Measurements from ENCODE around the gene ZNF580. TPM values are rescaled to one million over a fixed set of nuclear protein-coding genes. Genes with fewer than 3 reads are reported as not detected.

The ZNF580 gene
- total and polyA plus RNA-seq, 2 of the 13 experiments (the other 11 are each of a cell fraction or from before 2014, with no cell fraction given): 4.4 to 6.0 TPM

GRCh38 chr19:55647732-55648584 is 7.2 kb downstream of the ZNF580 start, which contains the start of gene CCDC106 (continued):
- TF ChIP-seq HDAC2 (CRISPR knock-in tag; IDR thresholded peaks at IDR 0.05) (peak; percentile 21; the same call in 1 of the 2 replicates), XRCC5 (optimal IDR thresholded peaks at IDR 0.05; ENCODE audit: low read length) (no peak), ZNF639 (CRISPR knock-in tag; conservative IDR thresholded peaks at IDR 0.05) (0 out of 2 replicates have a peak, but pooled peaks have one; percentile 32), GZF1 (CRISPR knock-in tag; IDR thresholded peaks at IDR 0.05) (no peak), MIER2 (CRISPR knock-in tag; IDR thresholded peaks at IDR 0.05) (no peak), ZKSCAN1 (IDR thresholded peaks at IDR 0.05; ENCODE audit: low read length) (no peak), FIP1L1 (IDR thresholded peaks at IDR 0.05; ENCODE audit: borderline replicate concordance, insufficient read depth, low read depth, low read length) (no peak; the same call in 1 of the 2 replicates), CAMTA2 (CRISPR knock-in tag; IDR thresholded peaks at IDR 0.05; ENCODE audit: borderline replicate concordance) (0 out of 2 replicates have a peak, but pooled peaks have one; percentile 56), MED8 (CRISPR knock-in tag; IDR thresholded peaks at IDR 0.05; ENCODE audit: insufficient replicate concordance) (no peak), SAP130 (CRISPR knock-in tag; IDR thresholded peaks at IDR 0.05; ENCODE audit: low read depth) (peak; percentile 67), ZNF569 (CRISPR knock-in tag; IDR thresholded peaks at IDR 0.05; ENCODE audit: borderline replicate concordance) (no peak), ARID2 (CRISPR knock-in tag; IDR thresholded peaks at IDR 0.05; ENCODE audit: borderline replicate concordance) (no peak), ZNF543 (CRISPR knock-in tag; IDR thresholded peaks at IDR 0.05) (peak; percentile 51; the same call in 1 of the 2 replicates), TFDP2 (CRISPR knock-in tag; IDR thresholded peaks at IDR 0.05) (no peak), ZSCAN9 (CRISPR knock-in tag; IDR thresholded peaks at IDR 0.05; ENCODE audit: borderline replicate concordance) (no peak), USF2 (IDR thresholded peaks at IDR 0.05; ENCODE audit: low read depth, low read length) (no peak), USF2 (CRISPR knock-in tag; IDR thresholded peaks at IDR 0.05; ENCODE audit: borderline replicate concordance) (no peak; the same call in 1 of the 2 replicates), CBX2 (IDR thresholded peaks at IDR 0.05; ENCODE audit: low read depth, low read length) (no peak), CBX2 (CRISPR knock-in tag; IDR thresholded peaks at IDR 0.05; ENCODE audit: low read depth) (no peak), MAFK (conservative IDR thresholded peaks at IDR 0.05 in 1 of 2, IDR thresholded peaks at IDR 0.05 in 1 of 2; ENCODE audit: low read length in 2 of 2) (no peak), KMT2A (CRISPR knock-in tag; IDR thresholded peaks at IDR 0.05) (0 out of 2 replicates have a peak, but pooled peaks have one; percentile 48), ZNF879 (CRISPR knock-in tag; IDR thresholded peaks at IDR 0.05) (0 out of 2 replicates have a peak, but pooled peaks have one; percentile 76), JUN (CRISPR knock-in tag; IDR thresholded peaks at IDR 0.05) (no peak), ZSCAN31 (CRISPR knock-in tag; IDR thresholded peaks at IDR 0.05; ENCODE audit: low read depth) (peak; percentile 82)
